NCI-H2227 (cell line): ENCODE measurements around the gene FAM193A.
"Not testable (repeated sequence)": the region's sequence is repeated elsewhere in the genome, so short reads cannot be mapped to it uniquely, and the experiment has no call there.

Experiments used
- DNase-seq: peaks from one replicate; lab custom pipeline; 2025; ENCODE audit not compliant: unreplicated experiment; lab: John Stamatoyannopoulos, UW

Gene FAM193A

DNA sequence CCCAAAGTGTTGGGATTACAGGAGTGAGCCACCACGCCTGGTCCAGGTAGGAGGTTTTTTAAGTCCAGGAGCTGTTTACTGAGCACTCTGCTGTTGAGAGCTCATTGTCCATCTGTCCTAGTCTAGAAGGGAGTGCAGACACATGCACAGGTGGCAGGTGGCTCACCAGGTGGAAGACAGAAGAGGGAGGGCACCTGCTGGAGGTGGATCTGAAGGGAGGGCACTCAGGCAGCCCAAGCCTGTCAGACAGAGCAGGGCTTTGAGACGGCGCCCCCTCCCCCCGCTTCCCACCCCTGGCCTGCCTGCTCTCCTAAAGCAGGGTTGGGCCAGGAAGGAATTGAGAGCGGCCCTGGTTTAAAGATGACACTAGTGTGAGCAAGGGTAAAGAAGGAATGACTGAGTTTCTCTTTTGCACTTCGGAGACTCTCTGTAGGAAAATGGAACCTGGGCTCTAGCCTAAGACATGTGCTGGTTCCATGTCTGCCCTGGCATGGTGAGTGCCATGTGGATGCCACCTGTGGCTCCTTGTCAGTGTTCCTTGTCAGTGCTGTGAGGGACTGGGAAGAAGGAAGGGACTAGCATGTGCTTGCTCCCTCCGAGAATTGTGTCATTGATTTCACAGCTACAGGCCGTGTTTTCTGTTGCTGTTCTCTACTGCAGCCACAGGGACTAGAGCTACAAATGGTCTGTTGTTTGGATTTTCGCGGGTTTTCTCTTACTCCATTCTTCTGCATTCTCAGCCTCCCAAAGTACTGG, 111.1 kb downstream of the FAM193A start:
- DNase-seq = no peak

DNA sequence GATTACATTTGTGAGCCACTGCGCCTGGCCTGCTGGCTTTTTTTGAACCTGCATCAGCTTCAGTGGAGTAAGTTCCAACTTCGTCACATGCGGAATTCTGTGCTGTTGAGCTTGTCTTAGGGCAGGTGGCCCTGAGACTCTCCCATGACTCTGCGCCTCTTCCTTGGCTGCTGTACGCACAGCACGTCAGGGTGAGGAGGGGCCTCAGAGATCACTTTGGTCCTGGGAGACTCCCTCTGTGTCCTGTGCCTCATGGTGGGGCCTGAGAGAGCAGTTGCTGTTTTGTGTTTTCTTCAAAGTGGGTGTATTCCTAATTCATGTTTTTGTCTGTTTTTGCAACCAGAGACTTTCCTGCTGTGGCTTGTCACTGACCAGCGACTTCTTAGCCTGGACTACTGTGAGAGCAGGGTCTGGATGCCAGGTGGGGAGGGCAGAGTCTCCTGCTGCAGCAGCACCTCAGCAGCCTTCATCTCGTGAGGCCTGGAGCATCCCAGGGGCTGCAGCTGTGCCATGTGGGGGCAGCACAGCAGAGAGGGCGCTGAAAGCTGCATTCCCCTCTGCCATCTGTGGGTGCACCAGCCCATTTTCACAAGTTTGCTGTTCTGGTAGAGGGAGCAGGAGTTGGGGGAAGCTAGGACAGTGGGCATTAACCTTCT, 111.8 kb downstream of the FAM193A start:
- no peak for DNase-seq

DNA sequence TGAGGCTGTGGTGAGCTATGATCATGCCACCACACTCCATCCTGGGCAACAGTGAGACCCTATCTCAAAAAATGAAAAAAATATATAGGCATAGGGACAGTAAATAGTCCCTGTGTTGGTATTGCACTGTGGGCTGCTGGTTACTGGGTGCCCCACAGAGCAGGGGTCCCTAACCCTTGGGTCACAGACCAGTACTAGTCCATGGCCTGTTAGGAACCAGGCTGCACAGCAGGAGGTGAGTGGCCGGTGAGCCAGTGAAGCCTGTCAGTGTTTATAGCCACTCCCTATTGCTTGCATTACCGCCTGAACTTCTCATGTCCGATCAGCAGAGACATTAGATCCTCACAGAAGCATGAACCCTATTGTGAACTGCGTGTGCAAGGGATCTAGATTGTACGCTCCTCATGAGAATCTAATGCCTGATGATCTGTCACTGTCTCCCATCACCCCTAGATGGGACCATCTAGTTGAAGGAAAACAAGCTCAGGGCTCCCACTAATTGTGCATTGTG, 113.2 kb downstream of the FAM193A start:
- no peak for DNase-seq

DNA sequence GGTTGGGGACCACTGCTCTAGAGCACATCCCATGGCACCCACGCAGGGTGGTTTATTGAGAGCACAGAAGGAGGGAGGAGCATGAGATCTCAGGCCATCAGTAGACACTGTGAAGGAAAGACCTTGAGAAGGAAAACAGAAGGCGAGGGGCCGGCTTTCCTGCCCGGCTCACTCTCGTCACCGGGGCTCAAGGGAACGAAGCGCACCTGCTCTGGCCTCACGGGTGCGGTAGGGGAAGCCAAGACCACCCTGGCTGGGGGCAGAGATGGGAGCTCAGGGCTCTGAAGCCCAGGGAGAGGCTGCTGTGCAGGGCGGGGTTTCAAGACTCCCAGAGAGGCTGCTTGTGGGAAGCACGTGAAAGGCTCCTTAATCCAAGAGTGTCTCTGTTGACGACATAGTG, 113.8 kb downstream of the FAM193A start:
- no peak for DNase-seq

DNA sequence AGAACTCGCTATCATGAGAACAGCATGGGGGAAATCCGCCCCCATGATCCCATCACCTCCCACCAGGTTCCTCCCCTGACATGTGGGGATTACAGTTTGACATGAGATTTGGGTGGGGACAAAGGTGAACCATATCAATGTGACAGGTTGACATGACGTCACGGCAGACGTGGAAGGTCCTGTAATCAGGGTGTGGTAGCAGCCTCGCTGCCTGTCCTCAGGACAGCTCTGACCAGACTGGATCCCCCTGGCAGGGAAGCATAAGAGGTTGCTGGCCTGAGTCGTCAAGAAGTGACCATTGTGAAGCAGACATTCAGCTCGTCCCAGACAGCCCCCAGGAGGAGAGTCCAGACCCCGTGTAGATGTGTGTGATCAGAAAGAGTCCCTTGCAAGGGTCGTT, 115.1 kb downstream of the FAM193A start:
- DNase-seq = no peak

DNA sequence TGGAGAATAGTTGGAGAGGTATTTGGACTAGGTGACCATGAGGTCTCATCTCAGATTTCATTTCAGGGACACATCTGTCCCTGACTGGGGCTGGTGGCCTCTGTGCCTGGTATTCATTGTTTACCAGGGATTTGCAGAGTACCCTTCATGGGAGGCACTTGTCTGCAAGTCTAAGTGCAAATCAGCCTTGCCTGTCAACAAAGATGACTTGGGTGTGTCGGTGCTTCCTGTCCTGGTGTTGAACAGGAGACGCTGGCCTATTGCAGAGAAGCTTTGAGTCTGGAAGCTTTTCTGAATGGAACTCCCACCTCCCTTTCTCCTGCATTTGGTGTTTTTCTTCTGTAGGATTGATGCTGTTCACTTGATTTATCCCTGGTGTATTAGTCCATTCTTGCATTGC, 115.6 kb downstream of the FAM193A start:
- no peak for DNase-seq

DNA sequence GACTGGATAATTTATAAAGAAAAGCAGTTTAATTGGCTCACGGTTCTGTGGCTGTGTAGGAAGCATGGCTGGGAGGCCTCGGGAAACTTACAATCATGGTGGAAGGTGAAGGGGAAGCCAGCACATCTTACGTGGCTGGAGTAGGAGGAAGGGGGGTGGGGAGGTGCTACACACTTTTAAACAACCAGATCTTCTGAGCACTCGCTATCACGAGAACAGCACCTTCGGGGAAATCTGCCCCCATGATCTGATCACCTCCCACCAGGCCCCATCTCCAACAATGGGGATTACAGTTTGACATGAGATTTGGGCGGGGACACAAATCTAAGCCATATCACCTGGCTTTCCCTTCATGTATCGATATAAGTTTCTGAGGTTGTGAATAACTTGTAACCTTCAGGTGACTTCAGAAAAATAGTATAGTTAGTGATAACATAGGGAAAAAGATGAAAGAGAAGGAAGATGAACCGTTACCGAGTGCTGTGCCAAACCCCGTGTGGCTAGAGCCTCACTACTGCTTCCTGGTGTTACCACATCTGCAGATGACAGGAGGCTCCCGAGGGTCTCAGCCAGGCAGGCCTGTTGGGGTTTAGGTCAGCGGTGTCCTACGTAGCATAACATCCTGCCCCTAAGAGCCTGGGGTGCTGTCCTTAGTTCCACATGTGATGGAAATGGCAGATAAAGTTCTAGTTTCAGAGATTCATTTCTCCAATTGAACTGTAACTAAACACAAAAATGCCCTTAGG, 116.1 kb downstream of the FAM193A start:
- DNase-seq = no peak

DNA sequence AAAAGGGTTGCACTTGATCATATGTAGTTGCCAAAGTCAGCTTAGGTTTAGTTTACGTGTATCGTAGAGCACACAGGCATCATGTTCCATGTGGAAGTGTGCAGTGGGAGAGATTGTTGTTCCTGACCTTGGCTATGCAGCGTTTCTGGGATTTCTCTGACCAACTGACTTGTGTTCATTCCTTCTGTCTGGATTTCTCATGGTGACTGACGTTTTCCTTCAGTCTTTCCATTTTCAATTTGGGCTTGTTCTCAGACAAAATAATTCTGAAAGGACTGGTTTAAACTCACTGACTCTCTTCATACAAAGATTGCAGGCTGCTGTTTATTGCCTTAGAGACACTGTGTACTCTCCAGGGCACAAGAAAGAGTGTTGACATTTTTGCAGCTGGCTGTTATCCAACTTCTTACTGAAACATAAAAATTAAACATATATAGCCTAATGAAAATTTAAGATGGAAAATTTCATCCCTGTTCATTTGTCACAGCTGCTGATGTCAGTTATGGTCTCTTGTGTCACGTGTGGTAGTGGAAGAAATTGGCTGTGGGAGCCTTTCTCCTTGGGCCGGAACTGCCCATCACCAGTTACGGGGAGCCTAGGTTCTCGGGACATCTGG, 124.3 kb downstream of the FAM193A start:
- no peak for DNase-seq

DNA sequence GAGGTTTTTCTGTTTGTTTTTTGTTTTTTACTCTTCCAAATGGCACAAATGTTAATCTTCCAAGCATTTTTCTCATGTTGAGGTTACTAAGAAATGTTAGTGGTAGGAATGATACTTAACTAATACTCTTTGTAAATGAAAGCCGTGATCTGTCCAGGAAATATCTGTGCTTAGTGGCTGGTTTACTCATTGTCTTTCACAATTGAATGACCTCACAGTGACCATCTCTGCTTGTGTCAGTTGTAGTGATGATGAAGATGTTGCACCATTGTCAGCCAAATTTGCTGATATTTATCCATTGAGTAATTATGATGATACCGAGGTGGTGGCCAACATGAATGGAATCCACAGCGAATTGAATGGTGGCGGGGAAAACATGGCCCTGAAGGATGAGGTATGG, 126.2 kb downstream of the FAM193A start:
- DNase-seq = no peak

DNA sequence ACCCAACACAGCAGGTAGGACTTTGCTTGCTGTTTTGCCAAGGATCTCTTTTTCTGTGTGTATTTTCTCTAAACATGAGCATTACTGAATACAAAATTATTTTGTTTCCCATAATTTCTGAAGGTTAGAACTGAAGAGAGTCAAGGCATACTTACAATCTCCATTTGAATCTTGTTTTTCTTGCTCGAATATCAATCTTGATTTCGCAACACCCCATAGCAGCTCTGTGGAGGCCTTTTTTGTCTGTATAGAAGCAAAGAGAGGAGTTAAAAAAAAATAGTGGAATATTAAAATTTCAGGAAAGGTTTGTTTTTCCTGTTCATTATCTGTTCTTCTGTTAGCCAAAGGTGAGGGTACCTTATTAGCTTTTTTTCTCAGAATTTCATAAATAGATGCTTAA, 126.8 kb downstream of the FAM193A start:
- no peak for DNase-seq

DNA sequence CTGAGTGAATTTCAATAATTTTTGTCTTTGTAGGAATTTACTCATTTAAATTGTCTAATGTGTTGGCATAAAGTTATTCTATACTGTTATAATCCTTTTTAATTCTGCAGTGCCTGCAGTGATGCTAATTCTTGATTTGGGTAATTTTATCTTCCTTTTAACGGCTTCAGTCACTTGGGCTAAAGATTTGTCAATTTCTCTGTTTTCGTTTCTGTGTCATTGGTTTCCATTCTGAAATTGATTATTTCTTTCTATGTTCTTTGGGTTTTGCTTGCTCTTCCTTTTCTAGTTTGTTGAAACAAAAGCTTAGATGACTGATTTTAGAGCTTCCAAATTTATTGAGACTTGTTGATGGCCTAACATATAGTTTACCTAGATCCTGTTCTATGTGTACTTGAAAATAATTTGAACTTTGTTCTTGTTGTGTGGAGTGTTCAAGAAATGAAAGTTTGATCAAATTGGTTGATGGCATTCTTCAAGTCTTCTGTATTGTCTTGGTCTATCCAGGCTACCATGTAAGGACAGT, 130.3 kb downstream of the FAM193A start:
- DNase-seq = no peak

DNA sequence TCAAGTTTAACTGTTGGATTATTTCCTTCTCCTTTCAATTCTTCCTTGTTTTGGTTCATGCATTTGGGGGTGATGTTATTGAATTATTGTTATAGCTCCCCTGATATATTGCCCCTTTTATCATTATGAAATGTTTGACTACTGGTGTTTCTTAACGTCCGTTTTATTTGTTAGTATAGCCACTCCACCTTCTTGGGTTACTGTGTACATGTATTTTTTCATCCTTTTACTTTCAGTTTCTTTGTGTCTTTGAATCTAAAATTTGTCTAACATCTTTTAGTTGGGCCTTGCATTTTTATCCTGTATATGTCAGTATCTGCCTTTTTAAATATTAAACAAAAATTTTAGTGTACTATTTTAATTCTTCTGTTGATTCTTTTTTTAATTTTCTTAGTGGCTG, 131.0 kb downstream of the FAM193A start:
- no peak for DNase-seq

DNA sequence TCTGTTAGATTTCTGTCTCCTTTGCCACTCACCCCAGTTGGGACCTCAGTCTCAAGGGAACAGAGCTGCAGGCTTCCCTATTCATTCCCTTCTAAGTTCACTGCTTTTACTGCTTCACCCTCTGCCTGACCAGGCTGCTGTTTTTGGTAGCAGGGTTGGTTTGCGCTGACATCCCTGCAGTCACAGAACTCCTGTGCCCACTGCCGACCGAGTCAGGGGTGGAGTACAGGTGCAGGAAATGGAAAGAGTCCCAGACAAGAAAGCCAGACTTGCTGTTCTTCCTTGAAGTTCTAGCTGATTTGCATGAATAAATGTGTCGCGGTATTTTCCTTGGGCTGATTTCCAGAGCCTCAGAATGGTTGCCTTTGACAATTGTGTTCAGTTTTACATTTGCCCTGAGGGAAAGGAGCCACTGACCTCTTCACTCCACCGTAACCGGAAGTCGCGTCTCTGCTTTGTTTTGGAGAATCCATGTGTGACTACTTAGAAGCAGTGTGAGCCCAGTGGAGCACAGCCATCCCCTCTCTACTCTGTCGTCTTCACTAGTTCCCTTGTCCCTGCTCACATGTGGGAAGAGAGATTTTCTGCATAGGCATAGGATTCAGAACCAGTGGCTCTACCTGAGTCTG, 134.9 kb downstream of the FAM193A start:
- no peak for DNase-seq

DNA sequence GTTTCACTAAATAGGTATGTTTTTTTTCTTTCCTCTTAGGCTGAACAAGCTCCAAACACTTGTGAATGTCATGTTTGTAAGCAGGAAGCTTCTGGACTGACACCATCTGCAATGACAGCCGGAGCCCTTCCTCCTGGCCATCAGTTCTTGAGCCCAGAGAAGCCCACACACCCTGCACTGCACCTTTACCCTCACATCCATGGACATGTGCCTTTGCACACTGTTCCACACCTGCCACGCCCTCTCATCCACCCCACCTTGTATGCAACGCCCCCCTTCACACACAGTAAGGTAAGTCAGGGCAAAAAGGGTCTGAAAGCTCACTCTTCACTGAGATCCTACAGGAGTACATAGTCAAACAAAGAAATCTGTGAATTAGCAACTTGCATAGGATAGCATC, 135.6 kb downstream of the FAM193A start:
- DNase-seq = no peak

DNA sequence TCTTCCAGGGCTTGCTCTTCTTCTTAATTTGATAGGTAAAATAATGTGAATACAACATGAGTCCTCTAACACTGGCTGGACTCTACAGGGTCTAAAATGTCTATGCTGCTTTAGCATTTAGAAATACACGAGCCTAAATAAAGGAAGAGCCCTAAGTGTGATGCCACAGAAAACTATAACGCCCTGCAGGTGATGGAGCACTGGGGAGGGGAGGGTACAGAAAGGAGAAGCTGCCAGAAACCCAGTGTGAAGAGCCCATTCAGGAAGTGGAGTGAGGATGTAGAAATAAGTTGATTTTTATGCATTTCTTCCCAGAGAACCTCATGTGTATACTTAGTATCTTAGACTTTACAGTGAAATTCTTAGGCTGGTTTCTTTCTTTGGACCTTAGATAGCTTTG, 136.3 kb downstream of the FAM193A start:
- no peak for DNase-seq

DNA sequence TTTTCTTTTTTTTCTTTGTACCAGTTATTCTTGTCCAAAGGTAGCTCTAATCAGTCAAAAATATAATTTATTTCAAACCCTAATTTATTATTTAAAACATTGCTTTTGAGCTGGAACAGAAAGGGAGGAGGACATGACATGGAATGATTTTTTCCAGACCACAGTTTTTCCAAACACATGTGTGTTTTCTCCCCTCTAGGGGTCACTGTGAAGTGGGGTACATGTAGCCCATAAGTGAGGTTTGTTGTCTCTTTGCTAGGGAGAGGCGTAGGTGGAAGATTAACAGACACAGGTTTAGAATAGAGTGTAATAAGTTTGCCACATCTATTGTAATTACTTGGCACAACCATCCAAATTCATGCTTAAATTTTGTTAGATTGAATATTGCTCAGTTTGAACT, 136.7 kb downstream of the FAM193A start:
- no peak for DNase-seq

DNA sequence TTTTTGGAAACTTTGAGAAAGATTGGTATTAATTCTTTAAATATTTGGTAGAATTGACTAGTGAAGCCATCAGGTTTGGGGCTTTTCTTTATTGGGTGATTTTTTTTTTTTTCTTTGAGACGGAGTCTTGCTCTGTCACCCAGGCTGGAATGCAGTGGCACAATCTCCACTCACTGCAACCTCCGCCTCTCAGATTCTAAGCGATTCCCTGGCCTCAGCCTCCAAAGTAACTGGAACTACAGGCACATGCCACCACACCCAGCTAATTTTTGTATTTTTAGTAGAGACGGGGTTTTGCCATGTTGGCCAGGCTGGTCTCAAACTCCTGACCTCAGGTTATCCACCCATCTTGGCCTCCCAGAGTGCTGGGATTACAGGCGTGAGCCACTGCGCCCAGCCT, 143.3 kb downstream of the FAM193A start:
- DNase-seq = not testable (repeated sequence)

DNA sequence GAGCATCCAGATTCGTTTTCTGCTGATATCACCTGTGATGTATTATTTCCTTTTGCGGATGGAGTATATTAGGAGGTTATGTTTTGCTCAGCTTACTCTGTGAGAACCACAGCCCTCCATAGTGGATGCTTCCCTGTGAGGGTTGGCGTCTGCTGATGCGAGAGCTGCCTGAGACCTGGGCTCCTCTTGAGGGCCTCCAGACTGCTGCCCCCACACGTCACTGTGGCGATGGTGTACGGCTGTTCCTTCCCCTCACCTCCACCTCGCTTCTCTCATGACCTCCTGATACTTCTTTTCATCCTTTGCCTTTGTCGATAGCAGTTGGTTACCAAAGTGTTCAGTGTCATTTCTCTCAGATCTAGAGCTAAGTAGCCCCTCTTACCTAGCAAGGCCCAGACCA, 148.0 kb downstream of the FAM193A start:
- no peak for DNase-seq

DNA sequence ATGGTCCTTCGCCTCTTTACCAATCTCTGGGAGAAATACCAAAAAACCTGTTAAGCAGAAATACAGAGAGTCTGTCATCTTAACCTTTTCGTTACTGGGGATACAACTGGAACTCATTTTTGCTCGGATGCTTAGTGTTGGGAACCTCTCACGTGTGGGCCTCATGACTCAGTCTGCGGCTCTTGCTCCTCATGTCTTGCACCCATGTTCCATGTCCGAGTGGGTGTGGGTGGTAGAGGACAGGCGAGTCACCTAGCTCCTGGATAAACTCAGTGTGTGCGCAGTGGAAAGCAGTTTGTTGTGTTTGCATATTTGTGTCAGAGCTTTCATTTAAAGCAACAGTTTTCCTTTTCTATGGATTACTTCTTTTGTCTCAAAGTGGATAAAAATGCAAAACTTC, 149.1 kb downstream of the FAM193A start:
- no peak for DNase-seq

DNA sequence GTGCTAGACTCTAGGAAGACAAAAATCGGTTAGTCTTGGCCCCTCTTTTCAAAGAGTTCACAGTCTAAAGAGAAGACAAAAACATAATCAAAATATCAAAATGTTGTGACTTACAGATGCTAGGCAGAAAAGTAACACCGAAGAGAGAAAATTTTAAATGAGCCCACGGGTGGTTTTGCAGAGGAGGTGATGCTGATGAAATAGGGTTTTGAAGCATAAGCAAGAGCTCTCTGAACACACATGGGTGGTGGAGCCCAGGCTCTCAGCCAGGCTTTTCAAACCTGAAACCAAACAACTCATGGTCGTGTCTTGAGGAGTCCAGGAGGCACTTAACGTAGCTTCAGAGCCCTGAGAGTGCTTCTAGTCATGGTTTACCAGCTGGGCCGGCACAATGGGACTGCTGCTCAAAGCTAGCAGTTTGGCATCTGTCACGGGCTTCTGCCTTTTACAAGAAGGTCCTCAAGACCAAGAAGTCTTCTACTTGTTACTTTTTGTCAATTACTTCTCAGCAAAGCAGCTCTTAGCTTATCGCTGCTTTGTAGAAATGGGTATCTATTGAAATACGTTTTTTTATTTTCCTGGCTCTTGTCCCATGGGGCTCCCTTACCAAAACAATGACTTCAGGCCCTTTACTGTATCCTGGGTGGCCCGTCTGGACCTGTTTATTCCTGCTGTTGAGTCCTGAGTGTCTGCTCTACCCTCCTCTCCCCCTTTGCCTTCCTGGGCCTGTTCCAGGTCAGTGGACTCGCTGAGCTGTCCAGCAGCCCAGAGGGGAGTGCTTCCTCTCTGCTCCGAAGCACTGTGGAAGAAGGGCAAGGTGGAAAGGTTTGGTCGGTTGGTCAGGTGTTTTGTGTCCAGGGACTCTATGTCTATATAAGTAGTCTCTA, 150.2 kb downstream of the FAM193A start:
- DNase-seq = no peak
